ENCODE measurements around the gene OLFM3.

The OLFM3 gene

GRCh38 chr1:101996825-101997465 is at the start of gene OLFM3:
Gene OLFM3, minus strand, starts transcription at chr1:101996926.
- peak; percentile 7 for DNase-seq (ENCODE audit: extremely low read depth, insufficient read length)
- Histone ChIP-seq H3K4me3 (replicated peaks; ENCODE audit: low read depth, low read length) (no peak within 1 kb of the TSS), H3K36me3 (ENCODE audit: control insufficient read depth, insufficient read depth, low read length) (no peaks in the 10 kb centered on the region), H3K27me3 (replicated peaks; ENCODE audit: control insufficient read depth, insufficient read depth, low read length) (no peaks in the 10 kb centered on the region)
- TF ChIP-seq, protein P1, sequence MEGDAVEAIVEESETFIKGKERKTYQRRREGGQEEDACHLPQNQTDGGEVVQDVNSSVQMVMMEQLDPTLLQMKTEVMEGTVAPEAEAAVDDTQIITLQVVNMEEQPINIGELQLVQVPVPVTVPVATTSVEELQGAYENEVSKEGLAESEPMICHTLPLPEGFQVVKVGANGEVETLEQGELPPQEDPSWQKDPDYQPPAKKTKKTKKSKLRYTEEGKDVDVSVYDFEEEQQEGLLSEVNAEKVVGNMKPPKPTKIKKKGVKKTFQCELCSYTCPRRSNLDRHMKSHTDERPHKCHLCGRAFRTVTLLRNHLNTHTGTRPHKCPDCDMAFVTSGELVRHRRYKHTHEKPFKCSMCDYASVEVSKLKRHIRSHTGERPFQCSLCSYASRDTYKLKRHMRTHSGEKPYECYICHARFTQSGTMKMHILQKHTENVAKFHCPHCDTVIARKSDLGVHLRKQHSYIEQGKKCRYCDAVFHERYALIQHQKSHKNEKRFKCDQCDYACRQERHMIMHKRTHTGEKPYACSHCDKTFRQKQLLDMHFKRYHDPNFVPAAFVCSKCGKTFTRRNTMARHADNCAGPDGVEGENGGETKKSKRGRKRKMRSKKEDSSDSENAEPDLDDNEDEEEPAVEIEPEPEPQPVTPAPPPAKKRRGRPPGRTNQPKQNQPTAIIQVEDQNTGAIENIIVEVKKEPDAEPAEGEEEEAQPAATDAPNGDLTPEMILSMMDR (IDR thresholded peaks at IDR 0.05; ENCODE audit: insufficient read depth, low read length, poor library complexity, severe bottlenecking) = no peak

- H3K4me3 ChIP-seq (replicated peaks; ENCODE audit: low read depth, low read length) = no peak overlapping the region
- TF ChIP-seq, protein P1 (IDR thresholded peaks at IDR 0.05; ENCODE audit: insufficient read depth, low read length, poor library complexity, severe bottlenecking) = no peak
- DNase-seq (ENCODE audit: extremely low read depth, insufficient read length) = no peak
- H3K36me3 ChIP-seq (ENCODE audit: control insufficient read depth, insufficient read depth, low read length) = no peaks in the 10 kb centered on the region
- H3K27me3 ChIP-seq (replicated peaks; ENCODE audit: control insufficient read depth, insufficient read depth, low read length) = no peaks in the 10 kb centered on the region
Measured at GRCh38 chr1:102045752-102046151, 49.0 kb upstream of the OLFM3 start.

DNA sequence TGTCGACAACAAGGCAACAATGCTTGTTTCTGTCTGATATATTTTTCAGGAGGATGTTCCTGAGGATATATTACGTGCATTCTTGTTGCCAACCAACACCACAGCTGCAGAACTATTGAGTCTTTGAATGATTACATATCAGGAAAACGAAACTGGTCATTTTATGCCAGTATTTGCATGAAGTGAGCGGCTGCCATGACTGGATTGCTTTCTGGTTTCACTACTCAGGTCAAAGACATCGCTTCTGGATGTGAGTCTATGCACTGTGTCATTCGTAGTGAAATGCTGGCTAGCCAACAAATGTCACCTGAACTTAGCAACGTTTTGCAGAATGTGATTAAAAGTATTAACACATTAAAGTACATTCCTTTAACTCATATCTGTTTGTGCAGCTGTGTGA is 35.8 kb upstream of the OLFM3 start:
- Histone ChIP-seq H3K36me3 (ENCODE audit: control insufficient read depth, insufficient read depth, low read length) (no peaks in the 10 kb centered on the region), H3K27me3 (replicated peaks; ENCODE audit: control insufficient read depth, insufficient read depth, low read length) (no peaks in the 10 kb centered on the region), H3K4me3 (replicated peaks; ENCODE audit: low read depth, low read length) (no peak overlapping the region)
- DNase-seq (ENCODE audit: extremely low read depth, insufficient read length) = no peak
- TF ChIP-seq, protein P1 (IDR thresholded peaks at IDR 0.05; ENCODE audit: insufficient read depth, low read length, poor library complexity, severe bottlenecking) = no peak

DNA sequence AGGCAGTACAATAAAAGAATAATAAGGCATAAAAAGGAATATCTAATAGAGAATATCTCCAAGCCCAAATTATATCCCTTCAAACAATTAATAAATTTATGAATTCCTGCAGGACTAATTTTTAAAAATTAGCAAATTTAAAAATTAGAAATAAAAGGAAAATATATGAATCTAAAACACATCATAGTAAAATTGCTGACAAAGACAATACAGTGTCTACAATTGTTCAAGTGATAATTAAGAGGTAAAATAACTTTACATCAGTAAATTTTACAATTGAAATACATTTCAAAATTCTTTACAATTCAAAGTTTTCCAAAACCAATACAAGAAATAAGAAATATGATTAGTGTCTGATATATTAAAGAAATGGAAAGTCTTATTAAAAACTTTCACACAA is 22.8 kb upstream of the OLFM3 start:
- TF ChIP-seq, protein P1 (IDR thresholded peaks at IDR 0.05; ENCODE audit: insufficient read depth, low read length, poor library complexity, severe bottlenecking) = no peak
- Histone ChIP-seq H3K36me3 (ENCODE audit: control insufficient read depth, insufficient read depth, low read length) (no peaks in the 10 kb centered on the region), H3K27me3 (replicated peaks; ENCODE audit: control insufficient read depth, insufficient read depth, low read length) (no peaks in the 10 kb centered on the region), H3K4me3 (replicated peaks; ENCODE audit: low read depth, low read length) (no peak overlapping the region)
- DNase-seq (ENCODE audit: extremely low read depth, insufficient read length) = no peak

GRCh38 chr1:102015728-102016127 is 19.0 kb upstream of the OLFM3 start:
- DNase-seq (ENCODE audit: extremely low read depth, insufficient read length) = no peak
- no peak overlapping the region for H3K4me3 ChIP-seq (replicated peaks; ENCODE audit: low read depth, low read length)
- no peaks in the 10 kb centered on the region for H3K27me3 ChIP-seq (replicated peaks; ENCODE audit: control insufficient read depth, insufficient read depth, low read length)
- TF ChIP-seq, protein P1 (IDR thresholded peaks at IDR 0.05; ENCODE audit: insufficient read depth, low read length, poor library complexity, severe bottlenecking) = no peak
- H3K36me3 ChIP-seq (ENCODE audit: control insufficient read depth, insufficient read depth, low read length) = no peaks in the 10 kb centered on the region

GRCh38 chr1:102002057-102002456 is 5.3 kb upstream of the OLFM3 start:
- no peak for DNase-seq (ENCODE audit: extremely low read depth, insufficient read length)
- Histone ChIP-seq H3K4me3 (replicated peaks; ENCODE audit: low read depth, low read length) (no peak overlapping the region), H3K36me3 (ENCODE audit: control insufficient read depth, insufficient read depth, low read length) (no peaks in the 10 kb centered on the region), H3K27me3 (replicated peaks; ENCODE audit: control insufficient read depth, insufficient read depth, low read length) (no peaks in the 10 kb centered on the region)
- TF ChIP-seq, protein P1 (IDR thresholded peaks at IDR 0.05; ENCODE audit: insufficient read depth, low read length, poor library complexity, severe bottlenecking) = no peak
